ENCODE measurements around the gene PDCD6IP.
"Not testable (repeated sequence)": the region's sequence is repeated elsewhere in the genome, so short reads cannot be mapped to it uniquely, and the experiment has no call there.

Gene PDCD6IP, protein sequence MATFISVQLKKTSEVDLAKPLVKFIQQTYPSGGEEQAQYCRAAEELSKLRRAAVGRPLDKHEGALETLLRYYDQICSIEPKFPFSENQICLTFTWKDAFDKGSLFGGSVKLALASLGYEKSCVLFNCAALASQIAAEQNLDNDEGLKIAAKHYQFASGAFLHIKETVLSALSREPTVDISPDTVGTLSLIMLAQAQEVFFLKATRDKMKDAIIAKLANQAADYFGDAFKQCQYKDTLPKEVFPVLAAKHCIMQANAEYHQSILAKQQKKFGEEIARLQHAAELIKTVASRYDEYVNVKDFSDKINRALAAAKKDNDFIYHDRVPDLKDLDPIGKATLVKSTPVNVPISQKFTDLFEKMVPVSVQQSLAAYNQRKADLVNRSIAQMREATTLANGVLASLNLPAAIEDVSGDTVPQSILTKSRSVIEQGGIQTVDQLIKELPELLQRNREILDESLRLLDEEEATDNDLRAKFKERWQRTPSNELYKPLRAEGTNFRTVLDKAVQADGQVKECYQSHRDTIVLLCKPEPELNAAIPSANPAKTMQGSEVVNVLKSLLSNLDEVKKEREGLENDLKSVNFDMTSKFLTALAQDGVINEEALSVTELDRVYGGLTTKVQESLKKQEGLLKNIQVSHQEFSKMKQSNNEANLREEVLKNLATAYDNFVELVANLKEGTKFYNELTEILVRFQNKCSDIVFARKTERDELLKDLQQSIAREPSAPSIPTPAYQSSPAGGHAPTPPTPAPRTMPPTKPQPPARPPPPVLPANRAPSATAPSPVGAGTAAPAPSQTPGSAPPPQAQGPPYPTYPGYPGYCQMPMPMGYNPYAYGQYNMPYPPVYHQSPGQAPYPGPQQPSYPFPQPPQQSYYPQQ

DNA sequence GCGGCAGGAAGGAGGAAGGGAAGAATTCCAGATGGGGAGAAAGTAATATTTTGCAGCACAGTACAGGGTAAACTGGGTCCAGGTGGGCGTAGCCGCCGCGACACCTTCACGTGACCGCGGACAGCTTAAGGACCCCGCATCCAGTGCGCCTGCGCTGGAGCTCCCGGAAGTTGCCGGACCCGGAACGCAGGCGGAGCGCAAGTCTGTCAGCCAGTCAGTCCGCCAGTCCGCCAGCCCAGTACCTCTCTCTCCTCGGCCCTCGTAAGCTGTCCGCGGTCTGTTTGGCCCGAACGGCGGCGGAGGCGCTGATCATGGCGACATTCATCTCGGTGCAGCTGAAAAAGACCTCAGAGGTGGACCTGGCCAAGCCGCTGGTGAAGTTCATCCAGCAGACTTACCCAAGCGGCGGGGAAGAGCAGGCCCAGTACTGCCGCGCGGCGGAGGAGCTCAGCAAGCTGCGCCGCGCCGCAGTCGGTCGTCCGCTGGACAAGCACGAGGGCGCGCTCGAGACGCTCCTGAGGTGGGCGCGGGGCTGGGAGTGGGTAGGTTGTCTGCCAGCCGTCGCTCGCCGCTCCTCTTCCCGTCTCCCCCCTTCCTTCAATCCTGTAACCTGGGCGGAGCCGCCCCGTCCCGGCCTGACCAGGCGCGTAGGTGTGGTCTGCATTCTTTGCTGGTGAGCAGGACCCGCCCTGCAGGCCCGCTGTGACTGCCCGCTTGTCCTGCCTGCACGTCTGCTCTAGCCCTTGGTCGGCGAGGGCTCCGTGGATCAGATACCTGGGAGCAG lies at the start of gene PDCD6IP:
TSS of gene PDCD6IP (plus strand) at position 213 of the 784 bp plus-strand sequence. CDS start at position 312, 99 bp downstream.
- DNase-seq (ENCODE audit: low read depth, low spot score) = peak; percentile 73

DNA sequence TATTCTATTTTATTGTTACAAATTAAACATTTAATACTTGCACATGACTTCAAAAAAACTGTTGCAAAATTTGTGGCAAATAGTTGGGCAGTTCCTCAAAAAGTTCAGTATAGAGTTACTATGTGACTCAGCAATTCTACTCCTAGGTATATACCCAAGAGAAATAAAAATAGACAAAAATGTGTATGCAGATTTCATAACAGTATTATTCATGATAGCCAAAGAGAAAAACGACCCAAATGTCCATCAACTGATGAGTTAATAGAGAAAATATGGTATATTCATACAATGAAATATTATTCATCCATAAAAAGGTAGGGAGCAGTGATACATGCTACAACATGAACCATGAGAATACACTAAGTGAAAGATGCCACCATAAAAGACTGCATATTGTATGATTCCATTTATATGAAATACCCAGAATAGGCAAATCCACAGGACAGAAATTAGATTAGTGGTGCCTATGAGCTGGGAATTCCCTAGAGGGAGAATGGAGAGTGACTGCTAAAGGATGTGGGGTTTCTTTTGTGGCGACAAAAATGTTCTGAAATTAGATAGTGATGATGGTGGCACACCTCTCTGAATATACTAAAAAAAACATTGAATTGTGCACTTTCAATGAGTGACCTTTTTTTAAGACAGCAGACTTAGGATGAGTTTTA lies 48.8 kb upstream of the PDCD6IP start:
- DNase-seq (ENCODE audit: low read depth, low spot score) = no peak

DNA sequence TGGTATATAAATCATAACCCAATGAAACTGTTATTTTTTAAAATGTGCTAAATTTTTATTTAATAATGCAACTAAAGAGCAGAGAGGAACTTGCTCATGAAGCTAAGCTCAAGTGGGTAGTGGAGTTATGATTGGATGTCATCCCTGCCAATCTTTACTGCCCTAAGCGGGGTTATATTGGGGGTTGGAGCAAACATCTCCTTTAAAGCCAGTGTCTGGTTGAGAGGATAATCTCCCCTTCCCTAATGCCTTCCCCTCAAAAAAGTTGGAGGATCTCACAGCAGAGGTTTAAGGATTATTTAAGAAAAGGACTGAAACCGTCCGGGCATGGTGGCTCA lies 48.2 kb upstream of the PDCD6IP start:
- no peak for DNase-seq (ENCODE audit: low read depth, low spot score)

DNA sequence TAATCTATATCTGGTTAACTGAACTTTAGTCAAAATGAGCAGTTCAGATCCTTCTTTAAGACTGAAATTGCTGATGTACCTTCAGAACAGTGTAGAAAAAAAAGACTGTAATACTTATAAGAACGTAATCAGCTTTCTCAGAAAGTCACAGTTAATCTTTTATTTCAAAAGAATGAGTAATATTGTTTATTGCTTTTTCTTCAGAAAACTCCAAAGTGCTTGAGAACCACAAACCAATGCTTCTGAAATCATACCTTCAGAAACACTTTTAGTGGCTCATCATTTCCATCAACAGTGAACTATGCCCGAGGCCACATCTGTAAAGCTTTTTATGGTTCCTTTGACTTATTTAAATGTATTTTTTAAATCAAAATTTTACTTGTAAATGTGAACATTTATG lies 47.1 kb upstream of the PDCD6IP start:
- DNase-seq (ENCODE audit: low read depth, low spot score) = no peak

DNA sequence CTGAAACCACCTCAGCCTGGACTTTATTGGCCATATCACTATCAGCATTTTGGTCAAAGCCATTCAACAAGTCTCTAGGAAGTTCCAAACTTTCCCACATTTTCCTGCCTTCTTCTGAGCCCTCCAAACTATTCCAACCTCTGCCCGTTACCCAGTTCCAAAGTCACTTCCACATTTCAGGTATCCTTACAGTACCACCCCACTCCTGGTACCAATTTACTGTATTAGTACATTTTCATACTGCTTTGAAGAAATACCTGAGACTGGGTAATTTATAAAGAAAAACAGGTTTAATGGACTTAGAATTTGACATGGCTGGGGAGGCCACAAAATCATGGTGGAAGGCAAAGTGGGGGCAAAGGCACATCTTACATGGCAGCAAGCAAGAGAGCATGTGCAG lies 44.0 kb upstream of the PDCD6IP start:
- DNase-seq (ENCODE audit: low read depth, low spot score) = not testable (repeated sequence)

DNA sequence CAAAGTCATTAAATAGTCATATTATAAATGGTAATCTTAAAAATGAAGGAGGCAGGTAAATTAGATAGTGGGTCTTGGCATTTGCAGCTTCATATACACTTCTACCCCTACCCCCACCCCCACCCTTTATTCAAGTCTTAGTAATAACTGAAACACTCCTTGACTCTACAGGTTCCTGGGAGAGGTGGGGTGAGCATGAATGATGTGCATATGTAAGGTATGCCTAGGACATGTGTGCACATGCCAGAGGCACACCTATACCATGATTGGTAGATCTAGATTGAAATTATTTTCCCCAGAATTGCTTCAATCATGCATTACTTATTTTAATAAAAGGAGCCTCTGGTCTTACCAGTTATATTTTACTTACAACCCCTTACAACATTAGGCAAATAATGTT lies 40.1 kb upstream of the PDCD6IP start:
- DNase-seq (ENCODE audit: low read depth, low spot score) = no peak

DNA sequence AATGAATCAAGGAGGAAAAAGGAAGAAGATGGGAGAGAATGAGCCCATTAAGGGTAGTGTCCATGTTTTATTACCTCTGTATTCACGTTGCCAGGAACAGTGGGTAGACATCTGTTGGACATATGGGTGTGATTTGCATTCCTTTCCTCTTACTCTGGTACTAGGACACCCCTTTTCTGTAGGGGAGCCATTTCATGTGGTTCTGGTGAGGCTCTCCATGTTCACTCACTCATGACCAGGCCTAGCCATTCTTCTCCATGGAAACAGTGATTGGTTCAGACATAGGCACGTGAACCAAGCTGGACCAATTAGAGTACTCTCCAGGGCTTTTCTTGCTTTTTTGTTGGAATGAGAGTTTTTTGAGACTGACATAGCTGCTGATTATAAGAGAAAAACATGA lies 39.6 kb upstream of the PDCD6IP start:
- DNase-seq (ENCODE audit: low read depth, low spot score) = no peak

DNA sequence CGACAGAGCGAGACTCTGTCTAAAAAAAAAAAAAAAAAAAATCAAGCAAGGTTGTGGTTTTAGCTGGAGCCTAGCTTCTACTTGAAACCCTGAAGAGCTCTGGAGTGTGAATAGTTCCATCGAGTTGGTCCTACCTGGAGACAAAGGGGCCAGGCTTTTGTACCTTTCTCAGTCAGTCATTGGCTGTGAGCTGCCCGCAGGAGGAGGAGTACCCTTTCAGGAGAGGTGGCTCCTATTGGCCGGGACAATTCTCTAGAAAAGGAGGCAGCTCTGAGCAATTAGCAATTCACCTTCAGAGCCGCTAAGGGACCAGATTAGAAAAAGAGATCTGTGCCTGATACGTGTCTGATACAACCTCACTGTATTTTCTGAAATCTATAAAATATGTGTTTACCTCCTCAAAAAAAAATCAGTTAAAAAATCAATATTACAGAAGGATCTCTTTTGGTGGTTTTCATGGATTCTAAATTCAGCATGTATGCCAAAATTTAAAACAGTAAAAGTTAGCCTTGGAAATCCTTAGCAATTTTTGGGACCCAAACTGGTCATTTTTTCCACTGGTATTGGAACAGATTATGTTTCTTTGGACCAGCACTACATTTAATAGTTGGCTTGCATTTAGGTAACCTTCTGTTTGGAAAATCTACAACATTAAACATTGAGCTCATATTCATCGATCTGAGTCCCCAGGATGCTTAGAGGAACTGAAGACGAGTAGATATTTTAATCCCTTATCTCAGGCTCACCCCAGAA lies 29.7 kb upstream of the PDCD6IP start:
- no peak for DNase-seq (ENCODE audit: low read depth, low spot score)

DNA sequence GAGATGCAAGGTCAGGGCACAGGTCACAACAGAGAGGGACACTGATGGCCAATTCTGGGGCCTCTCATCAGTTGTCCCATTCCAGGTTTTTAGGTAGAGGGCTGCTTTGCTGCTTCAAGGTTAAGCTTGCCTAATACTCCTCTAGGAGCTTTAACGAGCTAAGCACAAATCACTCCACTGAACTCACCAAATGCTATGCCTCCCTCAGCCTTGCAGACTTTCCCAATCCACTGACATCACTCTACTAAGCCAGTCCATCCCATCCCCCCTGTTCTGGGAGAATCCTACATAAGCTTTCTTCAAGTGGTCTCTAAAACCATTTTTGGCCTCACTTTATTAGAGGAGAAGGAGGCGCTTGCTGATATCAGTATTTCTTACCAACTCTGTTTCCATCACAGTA lies 24.8 kb upstream of the PDCD6IP start:
- no peak for DNase-seq (ENCODE audit: low read depth, low spot score)

DNA sequence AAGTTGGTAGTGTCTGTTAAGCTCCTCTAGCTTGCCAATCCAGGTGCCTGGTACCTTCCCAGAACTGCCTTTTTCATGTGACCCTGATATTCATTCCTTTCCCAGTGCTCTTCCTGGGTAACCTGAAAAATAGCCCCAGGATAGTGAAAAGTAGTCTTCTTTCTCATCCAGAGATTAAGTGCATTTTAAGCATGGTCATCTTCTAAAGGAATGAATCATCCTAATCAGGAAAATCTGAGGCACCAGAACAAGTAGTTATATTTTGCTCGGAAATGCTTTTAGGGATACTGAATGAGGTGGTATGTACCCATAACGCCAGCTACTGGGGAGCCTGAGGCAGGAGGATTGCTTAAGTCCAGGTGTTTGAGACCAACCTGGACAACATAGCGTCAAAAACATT lies 23.1 kb upstream of the PDCD6IP start:
- DNase-seq (ENCODE audit: low read depth, low spot score) = no peak

DNA sequence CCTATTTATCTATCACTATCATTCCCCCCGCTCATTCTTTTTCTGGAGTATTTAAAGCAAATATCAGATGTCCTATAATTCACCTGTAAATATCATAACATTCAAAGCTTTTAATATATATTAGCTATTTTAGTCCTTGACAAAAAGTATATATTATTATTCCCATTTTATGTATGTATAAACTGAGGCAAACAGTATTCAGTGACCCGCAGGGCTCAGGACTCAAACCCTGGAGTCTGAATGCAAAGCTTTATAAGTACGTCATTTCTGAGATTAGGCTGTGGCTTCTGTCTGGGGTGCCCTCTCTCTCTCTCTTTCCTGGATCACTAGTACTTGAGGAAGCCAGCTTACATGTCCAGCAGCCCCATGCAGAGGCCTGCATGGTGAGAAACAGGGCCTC lies 20.4 kb upstream of the PDCD6IP start:
- no peak for DNase-seq (ENCODE audit: low read depth, low spot score)

DNA sequence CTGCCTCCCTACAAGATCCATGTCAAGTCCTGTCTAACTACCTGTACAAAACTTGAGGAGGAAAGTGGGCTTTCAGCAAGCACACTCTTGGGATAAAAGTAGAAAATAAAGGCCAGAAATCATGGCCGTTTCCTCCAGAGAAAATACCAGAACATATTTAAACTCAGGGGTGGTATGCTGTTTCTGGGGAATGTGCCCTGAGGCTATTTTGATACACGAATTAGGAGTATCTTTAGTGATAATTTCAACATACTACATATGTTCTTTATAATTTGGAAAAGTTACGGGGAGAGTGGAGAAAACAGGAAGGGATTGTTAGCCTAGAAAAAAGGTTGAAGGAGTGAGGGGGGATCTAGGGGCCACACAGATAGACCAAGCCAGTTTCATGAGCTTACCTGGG lies 18.7 kb upstream of the PDCD6IP start:
- no peak for DNase-seq (ENCODE audit: low read depth, low spot score)

DNA sequence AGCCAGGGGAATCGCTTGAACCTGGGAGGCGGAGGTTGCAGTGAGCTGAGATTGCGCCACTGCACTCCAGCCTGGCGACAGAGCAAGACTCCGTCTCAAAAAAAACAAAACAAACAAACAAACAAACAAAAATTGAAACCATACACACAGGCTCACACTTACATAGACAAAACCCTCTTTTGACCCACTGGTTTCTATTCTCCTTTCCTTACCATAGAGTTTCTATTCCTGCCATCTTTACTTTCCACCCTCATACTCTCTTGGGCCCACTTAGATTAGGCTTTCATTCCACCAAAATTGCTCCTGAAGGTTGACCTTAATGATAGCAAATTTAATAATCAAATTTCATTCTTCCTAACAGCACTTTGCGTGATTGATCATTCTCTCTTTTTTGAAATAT lies 17.0 kb upstream of the PDCD6IP start:
- DNase-seq (ENCODE audit: low read depth, low spot score) = not testable (repeated sequence)

DNA sequence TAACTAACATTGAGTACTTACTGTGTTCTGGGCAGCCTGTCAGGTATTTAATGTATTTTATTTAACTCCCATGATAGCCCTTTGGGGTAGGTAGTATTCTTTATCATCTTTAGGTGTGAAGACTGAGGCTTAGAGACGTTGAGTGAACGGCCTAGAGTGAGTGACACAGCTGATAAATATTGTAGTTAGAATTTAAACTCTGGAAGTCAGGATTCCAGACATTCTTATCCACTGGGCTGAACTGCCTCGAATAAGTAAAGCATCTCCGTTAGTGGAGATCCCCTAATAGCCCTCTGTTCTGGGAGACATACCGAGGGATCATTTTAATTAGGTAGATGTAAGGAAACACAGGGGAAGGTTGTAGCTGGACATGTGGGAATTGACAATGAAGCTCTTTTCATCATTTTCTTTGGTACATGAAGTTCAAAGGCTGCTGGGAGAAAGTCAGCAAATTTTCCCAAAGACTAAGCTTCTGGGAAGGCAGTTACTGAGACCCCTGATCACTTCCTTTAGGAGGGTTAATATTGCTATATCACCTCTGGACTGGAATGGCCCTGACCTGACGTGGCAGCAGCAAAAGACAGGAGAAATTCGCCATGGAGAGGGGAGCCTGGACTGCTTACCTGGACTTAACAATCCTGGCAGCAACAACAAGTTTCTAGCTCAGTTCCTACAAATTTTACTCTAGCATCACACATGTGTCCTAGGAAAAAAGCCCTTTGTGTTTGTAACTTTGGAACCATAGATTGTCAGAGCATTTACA lies 11.7 kb upstream of the PDCD6IP start:
- DNase-seq (ENCODE audit: low read depth, low spot score) = no peak

DNA sequence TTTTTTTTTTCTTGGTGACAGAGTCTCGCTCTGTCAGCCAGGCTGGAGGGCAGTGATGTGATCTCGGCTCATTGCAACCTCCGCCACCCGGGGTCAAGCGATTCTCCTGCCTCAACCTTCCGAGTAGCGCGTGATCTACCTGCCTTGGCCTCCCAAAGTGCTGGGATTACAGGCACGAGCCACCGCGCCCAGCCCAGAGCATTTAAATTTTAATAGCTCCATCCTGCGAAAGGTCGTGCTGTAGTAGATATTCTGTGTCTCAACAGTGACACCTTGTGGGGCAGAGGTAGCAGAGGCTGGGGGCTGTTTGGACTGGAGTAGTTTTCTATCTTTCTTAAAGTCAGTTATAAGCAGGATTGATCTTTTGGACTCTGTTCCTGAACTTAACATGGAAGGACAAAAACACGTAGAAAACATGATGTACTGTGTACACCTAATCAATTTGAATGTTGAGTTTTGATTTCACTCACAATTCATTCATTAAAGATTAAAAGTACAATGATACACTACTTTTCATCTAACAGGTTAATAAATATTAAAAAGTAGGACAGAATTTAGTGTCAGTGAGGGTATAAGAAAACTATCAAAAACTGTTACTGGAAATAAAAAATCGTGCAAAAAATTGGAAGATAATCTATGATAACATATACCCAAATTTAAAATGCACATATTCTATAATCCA lies 11.0 kb upstream of the PDCD6IP start:
- DNase-seq (ENCODE audit: low read depth, low spot score) = peak; percentile 8

DNA sequence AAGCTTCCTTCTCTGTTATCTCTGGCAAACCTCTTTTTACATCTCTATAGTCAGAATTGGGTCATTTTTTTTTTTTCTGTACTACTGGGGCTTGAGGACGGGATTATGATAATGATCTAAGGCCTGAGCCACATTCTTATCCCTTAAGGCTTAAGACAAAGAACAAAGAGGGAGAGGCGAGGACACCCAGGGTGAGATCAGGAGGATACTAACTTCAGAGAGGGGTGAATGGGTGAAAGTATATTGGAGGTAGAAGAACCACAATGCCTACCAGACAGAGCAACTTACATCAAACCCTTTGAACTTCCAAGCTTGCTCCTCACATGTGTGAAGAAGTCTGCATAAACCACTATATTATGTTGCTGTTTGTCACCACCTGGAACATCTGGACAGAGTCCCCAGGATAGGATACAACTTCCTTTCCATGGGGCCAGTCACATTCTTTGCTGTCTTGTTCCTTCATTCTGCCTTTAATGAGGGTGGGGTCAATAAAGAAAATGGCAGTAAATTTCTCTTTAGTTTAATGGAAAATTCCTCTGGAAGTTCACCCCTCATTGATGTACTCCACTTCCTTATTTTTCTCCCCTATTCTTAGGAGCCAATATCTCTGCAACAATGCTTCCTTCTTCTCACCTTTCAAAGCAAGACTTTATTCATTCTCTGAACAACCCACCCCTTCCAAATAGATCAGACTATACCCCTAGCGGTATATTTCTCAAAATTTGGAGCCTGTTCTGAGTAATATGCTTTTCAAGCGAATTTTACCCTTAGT lies 9.1 kb upstream of the PDCD6IP start:
- no peak for DNase-seq (ENCODE audit: low read depth, low spot score)

DNA sequence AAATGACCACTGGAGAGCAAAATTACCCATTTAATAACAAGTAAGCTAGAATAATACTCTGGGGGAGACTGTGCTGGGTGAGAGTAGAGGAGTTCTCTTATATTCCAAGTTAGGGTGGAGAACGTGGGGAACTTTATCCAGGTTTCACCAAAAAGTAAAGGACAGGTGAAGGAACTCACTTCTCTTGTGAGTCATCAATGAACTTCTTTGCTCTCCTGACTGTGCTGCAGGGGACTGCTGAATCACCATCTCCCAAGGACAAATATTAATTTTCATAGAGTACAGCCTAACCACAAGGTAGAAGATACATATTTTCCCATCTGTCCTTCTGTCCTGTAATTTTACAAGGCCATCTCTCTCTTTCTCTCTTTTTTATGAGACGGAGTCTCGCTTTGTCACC lies 8.3 kb upstream of the PDCD6IP start:
- DNase-seq (ENCODE audit: low read depth, low spot score) = no peak

DNA sequence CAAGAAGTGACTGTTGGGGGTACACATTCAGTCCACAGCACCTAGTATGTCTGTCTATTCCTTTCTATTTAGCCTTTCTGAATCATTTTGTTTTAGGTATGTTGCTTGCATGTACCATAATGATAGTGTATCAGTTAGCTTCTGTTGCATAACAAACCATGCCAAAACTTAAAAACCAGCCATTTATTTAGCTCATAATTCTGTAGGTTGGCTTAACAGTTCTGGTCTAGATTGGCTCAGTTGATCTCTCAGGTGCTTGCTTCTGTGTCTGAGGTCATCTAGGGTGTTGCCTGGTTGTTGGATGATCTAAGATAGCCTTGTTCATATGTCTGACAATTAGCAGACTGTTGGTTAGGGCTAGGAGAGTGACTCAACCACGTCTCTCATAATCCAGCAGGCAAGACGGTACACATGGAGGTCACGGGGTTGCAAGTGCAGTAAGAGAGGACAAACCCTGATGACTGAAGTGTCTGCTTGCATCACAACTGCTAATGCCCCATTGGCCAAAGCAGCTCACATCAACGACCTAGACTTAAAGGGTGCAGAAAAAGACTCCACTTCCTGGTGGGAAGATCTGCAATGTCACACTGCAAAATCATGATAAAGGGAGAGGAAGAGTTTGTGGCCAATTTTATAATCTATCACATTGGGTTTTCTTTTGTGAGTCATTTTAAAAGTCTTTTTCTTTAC lies 6.8 kb upstream of the PDCD6IP start:
- no peak for DNase-seq (ENCODE audit: low read depth, low spot score)

All from activated naive CD8-positive, alpha-beta T cell treated with anti-CD3 and anti-CD28 coated beads, Interleukin-2, amount 50 U/mL, for 16 hours (primary cell).